Vagina (tissue), 2 donors: Measurements from ENCODE around the gene CTBP2. TPM values are rescaled to one million over a fixed set of nuclear protein-coding genes. Genes with fewer than 3 reads are reported as not detected.

Experiments
- DNase-seq, 2 donors: peaks; one replicate each; pipeline ENCODE4 v3.0.0-alpha.2; 2017; ENCODE audit errors: extremely low spot score in 2 of 2
- H3K27ac ChIP-seq: fragments of 200-600 bp; sonication (generic); one replicate; pipeline ENCODE4 v1.5.1; 2019
- H3K27me3 ChIP-seq: fragments of 200-600 bp; sonication (generic); one replicate; pipeline ENCODE4 v1.5.1; 2019
- H3K36me3 ChIP-seq, 2 donors: fragments of 200-600 bp; sonication (generic); one replicate each; pipeline ENCODE4 v1.5.1; 2017 to 2019
- H3K4me1 ChIP-seq: fragments of 200-600 bp; sonication (generic); one replicate; pipeline ENCODE4 v1.5.1; 2019
- H3K4me3 ChIP-seq, 2 donors: fragments of 200-600 bp; sonication (generic); 1 replicate in 1 of 2; 2 replicates in 1 of 2; pipeline ENCODE4 v1.5.1; 2016 to 2019
- H3K9me3 ChIP-seq: fragments of 200-600 bp; sonication (generic); one replicate; pipeline ENCODE4 v1.5.1; 2019
- CTCF ChIP-seq, 3 experiments: fragments of 450-650 bp in 2 of 3; fragments of 200-600 bp in 1 of 3; sonication (generic) in 1 of 3; IDR thresholded peaks; one replicate each; pipeline ENCODE4 v1.5.1; 2017 to 2019; ENCODE audit warnings: antibody characterized with exemption in 3 of 3, mild to moderate bottlenecking in 2 of 3, moderate library complexity in 2 of 3
- POLR2A ChIP-seq, 2 donors: fragments of 450-650 bp; IDR thresholded peaks; one replicate each; pipeline ENCODE4 v1.6.1; 2017; ENCODE audit warnings: antibody characterized with exemption in 2 of 2, mild to moderate bottlenecking in 2 of 2, moderate library complexity in 2 of 2
- POLR2AphosphoS5 ChIP-seq, 2 donors: sonication (generic); formaldehyde crosslinking; IDR thresholded peaks; one replicate each; pipeline ENCODE4 v1.9.0; 2017; ENCODE audit warnings: antibody characterized with exemption in 2 of 2, mild to moderate bottlenecking in 2 of 2, low read depth in 1 of 2; ENCODE audit not compliant: insufficient read depth in 1 of 2
- intact Hi-C: fragments of 100-400 bp; cut with DNase I; formaldehyde crosslinking; loops from one replicate; pipeline ENCODE4 v1.15.1; 2023
- total RNA-seq: library from RNA; depleted of rRNA; stranded (reverse); fragments of >200 nt; gene quantifications from one replicate; pipeline ENCODE4 v1.2.3, GENCODE V29; 2016

The CTBP2 gene
- total RNA-seq, 1 donor from 2014 or later, result 74.4 TPM

- no peaks in the 10 kb centered on the region for H3K36me3 ChIP-seq
- TF ChIP-seq CTCF (IDR thresholded peaks at IDR 0.05), result no peak
- TF ChIP-seq POLR2A (IDR thresholded peaks at IDR 0.05), result no peak
- TF ChIP-seq POLR2AphosphoS5 (IDR thresholded peaks at IDR 0.05; ENCODE audit: insufficient read depth in 1 of 2, low read depth in 1 of 2), result no peak
- intact Hi-C loops, result loop anchor here (5.0 kb wide), 1 partner anchor 1480 kb away; no protein-coding TSS in a partner anchor
- no peak for DNase-seq
- H3K27ac ChIP-seq, result no peak overlapping the region
- no peaks in the 10 kb centered on the region for H3K27me3 ChIP-seq
- no peak overlapping the region for H3K4me3 ChIP-seq
- peaks cover 56% of the 10 kb centered on the region for H3K4me1 ChIP-seq
- no peaks in the 10 kb centered on the region for H3K9me3 ChIP-seq
These were observed 62.8 kb downstream of the CTBP2 start for GRCh38 chr10:125097409-125098070.

DNA sequence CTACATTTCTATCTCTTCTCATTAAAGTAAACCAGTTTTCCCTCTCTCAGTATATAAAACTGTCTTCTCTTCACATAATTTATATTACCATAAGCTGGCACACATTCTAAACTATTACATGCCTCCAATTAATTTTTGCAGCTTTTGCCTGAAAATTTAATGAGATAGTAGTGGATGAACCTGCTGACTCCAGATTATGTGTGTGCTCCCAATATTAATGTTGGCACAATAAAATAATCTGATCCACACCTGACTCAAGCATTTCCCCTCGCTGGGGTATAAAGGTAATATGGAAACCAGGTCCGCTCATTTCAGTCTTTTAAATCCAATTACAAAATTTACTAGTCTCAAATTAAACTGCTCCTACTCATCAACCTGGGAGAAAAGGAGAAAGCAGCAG, 63.4 kb downstream of the CTBP2 start:
- Histone ChIP-seq H3K27ac (no peak overlapping the region), H3K4me3 (no peak overlapping the region), H3K9me3 (no peaks in the 10 kb centered on the region), H3K36me3 (no peaks in the 10 kb centered on the region), H3K4me1 (peaks cover 56% of the 10 kb centered on the region), H3K27me3 (no peaks in the 10 kb centered on the region)
- TF ChIP-seq POLR2AphosphoS5 (IDR thresholded peaks at IDR 0.05; ENCODE audit: insufficient read depth in 1 of 2, low read depth in 1 of 2) (no peak), POLR2A (IDR thresholded peaks at IDR 0.05) (no peak), CTCF (IDR thresholded peaks at IDR 0.05) (no peak)
- DNase-seq, result no peak
- intact Hi-C loops, result loop anchor here (5.0 kb wide), 1 partner anchor 1480 kb away; no protein-coding TSS in a partner anchor

- TF ChIP-seq POLR2AphosphoS5 (IDR thresholded peaks at IDR 0.05; ENCODE audit: insufficient read depth in 1 of 2, low read depth in 1 of 2), result no peak
- TF ChIP-seq POLR2A (IDR thresholded peaks at IDR 0.05), result no peak
- no peak for TF ChIP-seq CTCF (IDR thresholded peaks at IDR 0.05)
- no peaks in the 10 kb centered on the region for H3K27me3 ChIP-seq
- no peaks in the 10 kb centered on the region for H3K36me3 ChIP-seq
- intact Hi-C loops, result loop anchor here (5.0 kb wide), 1 partner anchor 1479 kb away; no protein-coding TSS in a partner anchor
- H3K9me3 ChIP-seq, result no peaks in the 10 kb centered on the region
- H3K4me3 ChIP-seq, result no peak overlapping the region
- peak overlapping the region; percentile 45 for H3K27ac ChIP-seq
- no peak for DNase-seq
- H3K4me1 ChIP-seq, result peaks cover 58% of the 10 kb centered on the region
These were observed 64.0 kb downstream of the CTBP2 start for GRCh38 chr10:125096371-125096770.

GRCh38 chr10:125095776-125096175, 64.6 kb downstream of the CTBP2 start:
- DNase-seq, result no peak
- no peak for TF ChIP-seq POLR2A (IDR thresholded peaks at IDR 0.05)
- TF ChIP-seq CTCF (IDR thresholded peaks at IDR 0.05), result no peak
- TF ChIP-seq POLR2AphosphoS5 (IDR thresholded peaks at IDR 0.05; ENCODE audit: insufficient read depth in 1 of 2, low read depth in 1 of 2), result no peak
- Histone ChIP-seq H3K9me3 (no peaks in the 10 kb centered on the region), H3K27me3 (no peaks in the 10 kb centered on the region), H3K36me3 (no peaks in the 10 kb centered on the region), H3K27ac (peak overlapping the region; percentile 45), H3K4me1 (peaks cover 59% of the 10 kb centered on the region), H3K4me3 (no peak overlapping the region)
- intact Hi-C loops, result loop anchor here (5.0 kb wide), 1 partner anchor 1478 kb away; no protein-coding TSS in a partner anchor

- Histone ChIP-seq H3K4me1 (peaks cover 59% of the 10 kb centered on the region), H3K36me3 (no peaks in the 10 kb centered on the region), H3K9me3 (no peaks in the 10 kb centered on the region), H3K27me3 (no peaks in the 10 kb centered on the region), H3K27ac (peak overlapping the region; percentile 45), H3K4me3 (no peak overlapping the region)
- DNase-seq, result no peak
- TF ChIP-seq CTCF (IDR thresholded peaks at IDR 0.05) (no peak), POLR2A (IDR thresholded peaks at IDR 0.05) (no peak), POLR2AphosphoS5 (IDR thresholded peaks at IDR 0.05; ENCODE audit: insufficient read depth in 1 of 2, low read depth in 1 of 2) (no peak)
- intact Hi-C loops, result loop anchor here (5.0 kb wide), 1 partner anchor 1478 kb away; no protein-coding TSS in a partner anchor
These were observed 65.1 kb downstream of the CTBP2 start for GRCh38 chr10:125095228-125095627.
